ENCODE data around the gene MIPEP.
A peak's percentile ranks its signal among the peaks of the same experiment; 100 is the strongest.
"Not testable (repeated sequence)": the region's sequence is repeated elsewhere in the genome, so short reads cannot be mapped to it uniquely, and the experiment has no call there.

MIPEP gene

GRCh38 chr13:23898101-23898500, 8.9 kb upstream of the MIPEP start:
- H3K4me1 ChIP-seq (ENCODE audit: low read length), result peaks cover 18% of the 10 kb centered on the region
- no peak overlapping the region for H3K4me3 ChIP-seq (ENCODE audit: low read length)
- no peaks in the 10 kb centered on the region for H4K20me1 ChIP-seq (ENCODE audit: insufficient read depth, low read length)
- no peak overlapping the region for H2AFZ ChIP-seq (ENCODE audit: low read depth, low read length)
- H3K27ac ChIP-seq (ENCODE audit: low read length), result no peak overlapping the region
- no peaks in the 10 kb centered on the region for H3K27me3 ChIP-seq (ENCODE audit: low read depth, low read length)
- no peaks in the 10 kb centered on the region for H3K79me2 ChIP-seq (ENCODE audit: low read length)
- H3K36me3 ChIP-seq (replicated peaks; ENCODE audit: low read depth, low read length), result no peaks in the 10 kb centered on the region
- no peak for TF ChIP-seq EZH2phosphoT487 (IDR thresholded peaks at IDR 0.05; ENCODE audit: low read depth)
- TF ChIP-seq, protein P1, sequence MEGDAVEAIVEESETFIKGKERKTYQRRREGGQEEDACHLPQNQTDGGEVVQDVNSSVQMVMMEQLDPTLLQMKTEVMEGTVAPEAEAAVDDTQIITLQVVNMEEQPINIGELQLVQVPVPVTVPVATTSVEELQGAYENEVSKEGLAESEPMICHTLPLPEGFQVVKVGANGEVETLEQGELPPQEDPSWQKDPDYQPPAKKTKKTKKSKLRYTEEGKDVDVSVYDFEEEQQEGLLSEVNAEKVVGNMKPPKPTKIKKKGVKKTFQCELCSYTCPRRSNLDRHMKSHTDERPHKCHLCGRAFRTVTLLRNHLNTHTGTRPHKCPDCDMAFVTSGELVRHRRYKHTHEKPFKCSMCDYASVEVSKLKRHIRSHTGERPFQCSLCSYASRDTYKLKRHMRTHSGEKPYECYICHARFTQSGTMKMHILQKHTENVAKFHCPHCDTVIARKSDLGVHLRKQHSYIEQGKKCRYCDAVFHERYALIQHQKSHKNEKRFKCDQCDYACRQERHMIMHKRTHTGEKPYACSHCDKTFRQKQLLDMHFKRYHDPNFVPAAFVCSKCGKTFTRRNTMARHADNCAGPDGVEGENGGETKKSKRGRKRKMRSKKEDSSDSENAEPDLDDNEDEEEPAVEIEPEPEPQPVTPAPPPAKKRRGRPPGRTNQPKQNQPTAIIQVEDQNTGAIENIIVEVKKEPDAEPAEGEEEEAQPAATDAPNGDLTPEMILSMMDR (IDR thresholded peaks at IDR 0.05; ENCODE audit: low read depth, low read length), result no peak
- H3K9me3 ChIP-seq (ENCODE audit: insufficient read depth, low read length), result no peaks in the 10 kb centered on the region
- no peak overlapping the region for H3K9ac ChIP-seq (ENCODE audit: low read length)
- H3K4me2 ChIP-seq (ENCODE audit: low read length), result no peak overlapping the region

- H3K27ac ChIP-seq (ENCODE audit: low read length); H3K4me3 ChIP-seq (ENCODE audit: low read length); H3K9me3 ChIP-seq (ENCODE audit: insufficient read depth, low read length); H2AFZ ChIP-seq (ENCODE audit: low read depth, low read length); H3K36me3 ChIP-seq (replicated peaks; ENCODE audit: low read depth, low read length); H3K4me2 ChIP-seq (ENCODE audit: low read length); H3K79me2 ChIP-seq (ENCODE audit: low read length); H4K20me1 ChIP-seq (ENCODE audit: insufficient read depth, low read length); H3K9ac ChIP-seq (ENCODE audit: low read length); H3K27me3 ChIP-seq (ENCODE audit: low read depth, low read length): not testable (repeated sequence)
- H3K4me1 ChIP-seq (ENCODE audit: low read length), result peaks cover 18% of the 10 kb centered on the region
These were observed 8.3 kb upstream of the MIPEP start, which contains the start of gene C1QTNF9B for GRCh38 chr13:23897452-23897919. Gene C1QTNF9B (minus strand): TSS chr13:23897502.

DNA sequence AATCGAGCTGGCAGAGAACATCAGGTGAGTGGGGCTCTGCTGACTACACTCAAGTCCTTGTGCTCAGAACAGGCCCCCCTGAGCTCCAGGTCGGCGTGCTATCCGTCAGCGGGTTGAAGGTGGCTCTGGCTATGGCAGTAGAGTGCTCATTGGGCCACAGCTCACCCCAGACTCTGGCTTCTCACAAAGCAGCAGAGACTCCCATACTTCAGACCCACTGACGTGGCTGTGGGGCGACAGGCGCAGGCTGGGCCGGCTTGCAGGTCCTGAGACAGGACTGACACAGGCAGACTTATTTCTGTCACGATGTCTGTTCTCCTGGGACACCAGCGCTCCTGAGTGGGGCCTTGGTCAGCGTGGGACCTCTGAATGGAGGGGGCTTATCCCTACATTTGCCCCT, 5.5 kb upstream of the MIPEP start:
- H3K27ac ChIP-seq (ENCODE audit: low read length); H3K4me2 ChIP-seq (ENCODE audit: low read length); H4K20me1 ChIP-seq (ENCODE audit: insufficient read depth, low read length); H3K4me3 ChIP-seq (ENCODE audit: low read length); H3K79me2 ChIP-seq (ENCODE audit: low read length); H3K27me3 ChIP-seq (ENCODE audit: low read depth, low read length); H3K36me3 ChIP-seq (replicated peaks; ENCODE audit: low read depth, low read length); H2AFZ ChIP-seq (ENCODE audit: low read depth, low read length); H3K9me3 ChIP-seq (ENCODE audit: insufficient read depth, low read length); H3K4me1 ChIP-seq (ENCODE audit: low read length); H3K9ac ChIP-seq (ENCODE audit: low read length): not testable (repeated sequence)

DNA sequence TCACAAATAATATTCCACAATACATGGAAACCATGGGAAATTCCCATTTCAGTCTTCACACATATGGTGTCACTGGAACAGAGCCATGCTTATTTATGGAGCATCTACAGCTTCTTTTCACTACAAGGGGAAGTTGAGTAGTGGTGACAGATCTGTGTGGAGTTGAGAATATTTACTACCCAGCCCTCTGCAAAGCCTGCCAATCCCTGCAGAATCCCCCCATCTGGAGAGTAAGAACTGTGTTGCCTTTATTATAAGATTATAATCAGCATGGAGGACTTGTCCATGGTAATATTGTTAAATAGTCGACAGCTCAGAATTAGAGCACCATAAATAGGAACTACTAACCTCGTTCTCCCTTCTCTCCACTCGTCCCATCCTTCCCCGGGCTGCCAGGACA, 4.6 kb upstream of the MIPEP start:
- H2AFZ ChIP-seq (ENCODE audit: low read depth, low read length); H3K36me3 ChIP-seq (replicated peaks; ENCODE audit: low read depth, low read length); H3K79me2 ChIP-seq (ENCODE audit: low read length); H3K9me3 ChIP-seq (ENCODE audit: insufficient read depth, low read length); H3K4me3 ChIP-seq (ENCODE audit: low read length); H3K27me3 ChIP-seq (ENCODE audit: low read depth, low read length); H3K9ac ChIP-seq (ENCODE audit: low read length); H3K27ac ChIP-seq (ENCODE audit: low read length); H3K4me2 ChIP-seq (ENCODE audit: low read length); H4K20me1 ChIP-seq (ENCODE audit: insufficient read depth, low read length); H3K4me1 ChIP-seq (ENCODE audit: low read length): not testable (repeated sequence)

DNA sequence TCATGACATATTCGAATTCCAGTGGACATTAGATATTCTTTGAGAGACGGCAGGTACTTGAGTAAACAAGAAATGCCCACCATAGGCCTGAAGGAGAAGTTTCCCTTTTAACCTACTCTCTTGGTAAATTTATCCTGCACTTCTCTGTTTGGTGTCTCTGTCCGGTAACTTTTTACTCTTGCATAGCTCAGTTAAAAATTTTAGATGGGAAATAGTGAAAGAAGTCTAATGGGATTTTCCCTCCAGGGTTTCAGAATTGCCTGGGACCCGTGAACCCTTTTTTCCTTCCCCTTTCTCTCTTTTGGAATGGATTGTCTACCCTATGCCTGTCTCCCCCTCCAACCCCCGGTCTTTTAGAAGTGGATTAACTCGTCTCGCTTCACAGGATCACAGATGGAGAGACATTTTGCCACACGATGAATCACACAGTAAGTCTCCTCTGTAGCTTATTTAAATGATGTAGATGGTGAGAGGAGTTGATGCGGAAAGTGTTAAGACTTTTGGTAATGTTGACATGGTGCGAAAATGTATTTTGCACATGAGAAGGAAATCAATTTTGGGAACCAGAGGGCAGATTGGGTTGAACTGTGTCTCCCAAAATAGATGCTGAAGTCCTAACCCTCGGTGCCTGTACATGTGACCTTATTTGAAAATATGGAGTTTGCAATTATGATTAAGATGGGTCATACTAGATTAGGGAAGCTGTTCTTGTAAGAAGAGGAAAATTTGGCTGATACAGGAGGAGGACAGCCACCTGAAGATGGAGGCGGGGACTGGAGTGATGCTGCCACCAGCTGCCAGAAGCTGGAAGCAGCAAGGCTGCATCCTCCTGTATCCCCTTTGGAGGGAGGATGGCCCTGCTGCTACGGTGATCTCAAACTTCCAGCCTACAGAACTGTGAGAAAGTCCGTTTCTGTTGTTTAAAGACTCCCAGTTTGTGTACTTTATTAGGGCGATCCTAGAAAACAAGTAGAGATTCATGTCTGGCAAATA, 711 bp upstream of the MIPEP start:
- peak overlapping the region; percentile 88 for H3K4me2 ChIP-seq (ENCODE audit: low read length)
- peak overlapping the region; percentile 25 for H3K27ac ChIP-seq (ENCODE audit: low read length)
- no peaks in the 10 kb centered on the region for H4K20me1 ChIP-seq (ENCODE audit: insufficient read depth, low read length)
- H3K36me3 ChIP-seq (replicated peaks; ENCODE audit: low read depth, low read length), result no peaks in the 10 kb centered on the region
- peak overlapping the region; percentile 65 for H3K9ac ChIP-seq (ENCODE audit: low read length)
- no peaks in the 10 kb centered on the region for H3K9me3 ChIP-seq (ENCODE audit: insufficient read depth, low read length)
- H3K79me2 ChIP-seq (ENCODE audit: low read length), result peaks cover 21% of the 10 kb centered on the region
- no peaks in the 10 kb centered on the region for H3K27me3 ChIP-seq (ENCODE audit: low read depth, low read length)
- H3K4me3 ChIP-seq (ENCODE audit: low read length), result peak overlapping the region; percentile 93
- no peak for TF ChIP-seq EZH2phosphoT487 (IDR thresholded peaks at IDR 0.05; ENCODE audit: low read depth)
- TF ChIP-seq, protein P1 (IDR thresholded peaks at IDR 0.05; ENCODE audit: low read depth, low read length), result peak; percentile 53
- peak overlapping the region; percentile 98 for H2AFZ ChIP-seq (ENCODE audit: low read depth, low read length)
- peaks cover 7% of the 10 kb centered on the region for H3K4me1 ChIP-seq (ENCODE audit: low read length)

GRCh38 chr13:23884361-23884760, 4.8 kb downstream of the MIPEP start:
- H3K36me3 ChIP-seq (replicated peaks; ENCODE audit: low read depth, low read length); H3K4me3 ChIP-seq (ENCODE audit: low read length): not testable (repeated sequence)

More at GRCh38 chr13:23884361-23884760, 4.8 kb downstream of the MIPEP start:
- not testable (repeated sequence) for H2AFZ ChIP-seq (ENCODE audit: low read depth, low read length); H3K9ac ChIP-seq (ENCODE audit: low read length); H3K9me3 ChIP-seq (ENCODE audit: insufficient read depth, low read length); H3K4me1 ChIP-seq (ENCODE audit: low read length); H4K20me1 ChIP-seq (ENCODE audit: insufficient read depth, low read length); H3K27me3 ChIP-seq (ENCODE audit: low read depth, low read length); H3K4me2 ChIP-seq (ENCODE audit: low read length); H3K27ac ChIP-seq (ENCODE audit: low read length)
- H3K79me2 ChIP-seq (ENCODE audit: low read length), result peaks cover 21% of the 10 kb centered on the region
